NT2/D1 (cell line): Measurements from ENCODE around the gene HCN2.

Experiments
- SUZ12 ChIP-seq: IDR thresholded peaks from 2 replicates; pipeline ENCODE4 v1.6.1; 2011; ENCODE audit not compliant: insufficient read length, insufficient read depth; ENCODE audit errors: extremely low read depth
- YY1 ChIP-seq: IDR thresholded peaks from 2 replicates; pipeline ENCODE4 v1.6.1; 2011; ENCODE audit not compliant: insufficient read length, insufficient read depth
- ZNF274 ChIP-seq: IDR thresholded peaks from 2 replicates; pipeline ENCODE4 v1.6.1; 2011; ENCODE audit warnings: mild to moderate bottlenecking, low read depth, low read length

DNA sequence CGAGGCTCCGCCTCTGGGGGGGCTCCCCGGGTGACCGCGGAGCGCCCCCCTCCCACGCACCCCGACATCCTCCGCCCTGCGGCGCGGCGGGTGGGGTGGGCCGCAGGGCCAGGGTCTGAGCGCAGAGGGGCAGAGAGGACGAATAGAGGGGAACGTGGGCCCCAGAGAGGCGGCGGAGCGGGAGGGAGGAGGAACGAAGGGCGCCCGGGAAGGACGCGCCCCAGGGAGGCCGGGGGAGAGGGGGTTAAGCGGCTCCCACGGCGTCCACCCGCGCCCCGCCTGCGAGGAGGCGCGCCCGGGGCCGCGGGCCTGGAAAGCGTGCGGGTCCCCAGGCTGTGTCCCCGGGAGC lies 1.0 kb downstream of the HCN2 start:
- TF ChIP-seq YY1 (no peak), ZNF274 (no peak), SUZ12 (no peak)
